KMS-11 (cell line): ENCODE data around the gene GAB2.
"Not testable (repeated sequence)": the region's sequence is repeated elsewhere in the genome, so short reads cannot be mapped to it uniquely, and the experiment has no call there.

Source experiments
- H2AFZ ChIP-seq: fragments of 200-600 bp; sonication (generic); 2 replicates; pipeline ENCODE4 v1.6.1; 2016; ENCODE audit warnings: antibody characterized with exemption, mixed run types, low read depth
- H3K27ac ChIP-seq: fragments of 200-600 bp; sonication (generic); 2 replicates; pipeline ENCODE4 v1.6.1; 2016; ENCODE audit warnings: mild to moderate bottlenecking, mixed run types
- H3K27me3 ChIP-seq: fragments of 200-600 bp; sonication (generic); 2 replicates; pipeline ENCODE4 v1.6.1; 2017; ENCODE audit warnings: mild to moderate bottlenecking, low read depth, mixed run types, moderate library complexity; ENCODE audit not compliant: insufficient read depth
- H3K36me3 ChIP-seq: fragments of 200-600 bp; sonication (generic); 2 replicates; pipeline ENCODE4 v1.6.1; 2017; ENCODE audit warnings: mild to moderate bottlenecking, mixed run types; ENCODE audit not compliant: insufficient read depth
- H3K4me1 ChIP-seq: fragments of 200-600 bp; sonication (generic); 2 replicates; pipeline ENCODE4 v1.6.1; 2016; ENCODE audit warnings: mild to moderate bottlenecking, low read depth, mixed run types; ENCODE audit not compliant: poor library complexity, severe bottlenecking
- H3K4me2 ChIP-seq: fragments of 200-600 bp; sonication (generic); 2 replicates; pipeline ENCODE4 v1.7.0; 2016; ENCODE audit warnings: mild to moderate bottlenecking, mixed run types
- H3K4me3 ChIP-seq: fragments of 200-600 bp; sonication (generic); IDR thresholded peaks from 2 replicates; pipeline ENCODE4 v1.6.1; 2017; ENCODE audit warnings: low read depth, low read length, mixed read lengths; ENCODE audit not compliant: insufficient read depth
- H3K79me2 ChIP-seq: fragments of 200-600 bp; sonication (generic); 2 replicates; pipeline ENCODE4 v1.6.1; 2016; ENCODE audit warnings: low read depth, mixed run types; ENCODE audit not compliant: insufficient read depth
- H3K9ac ChIP-seq: fragments of 200-600 bp; sonication (generic); 2 replicates; pipeline ENCODE4 v1.6.1; 2016; ENCODE audit warnings: mild to moderate bottlenecking, mixed run types
- H4K20me1 ChIP-seq: fragments of 200-600 bp; sonication (generic); 2 replicates; pipeline ENCODE4 v1.6.1; 2016; ENCODE audit warnings: mild to moderate bottlenecking, mixed run types; ENCODE audit not compliant: insufficient read depth
- TF ChIP-seq, protein P1 (sequence below): fragments of 200-600 bp; sonication (generic); conservative IDR thresholded peaks from 2 replicates; pipeline ENCODE4 v1.6.1; 2017; ENCODE audit warnings: low read depth, mild to moderate bottlenecking, antibody characterized with exemption, low read length, moderate library complexity, mixed read lengths

GAB2 gene

DNA sequence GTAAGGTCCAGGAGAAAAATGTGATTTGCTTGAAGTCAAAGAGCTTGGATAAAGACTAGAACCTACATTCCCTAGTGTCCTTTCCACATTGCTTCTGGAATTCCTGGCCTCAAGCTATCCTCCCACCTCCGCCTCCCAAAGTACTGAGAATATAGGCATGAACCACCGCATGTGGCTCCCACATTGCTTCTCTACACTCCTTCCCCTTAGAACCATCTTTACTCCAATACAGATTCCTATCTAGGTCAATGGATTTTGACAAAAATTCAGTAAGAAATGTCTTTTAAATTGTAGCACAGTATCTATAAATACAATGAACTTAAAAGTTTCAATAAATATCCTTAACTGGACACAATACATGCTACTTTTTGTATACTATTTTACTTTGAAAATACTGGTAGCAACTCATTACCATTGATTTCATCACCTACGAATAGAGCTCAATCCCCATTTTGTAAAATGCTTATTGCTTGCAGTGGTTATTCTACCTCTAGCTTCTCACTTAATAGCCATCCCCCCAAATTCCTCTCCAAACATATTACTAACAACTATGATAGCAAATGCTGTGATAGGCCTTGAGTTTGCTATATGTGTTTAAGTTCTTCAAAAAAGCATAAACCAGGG lies 53.4 kb downstream of the GAB2 start:
- H3K27me3 ChIP-seq, result no peaks in the 10 kb centered on the region
- H2AFZ ChIP-seq, result no peak overlapping the region
- no peaks in the 10 kb centered on the region for H3K4me1 ChIP-seq
- H3K79me2 ChIP-seq, result no peaks in the 10 kb centered on the region
- no peaks in the 10 kb centered on the region for H3K36me3 ChIP-seq
- no peak overlapping the region for H3K9ac ChIP-seq
- no peak overlapping the region for H3K4me2 ChIP-seq
- no peak overlapping the region for H3K27ac ChIP-seq
- no peaks in the 10 kb centered on the region for H4K20me1 ChIP-seq
- TF ChIP-seq, protein P1, sequence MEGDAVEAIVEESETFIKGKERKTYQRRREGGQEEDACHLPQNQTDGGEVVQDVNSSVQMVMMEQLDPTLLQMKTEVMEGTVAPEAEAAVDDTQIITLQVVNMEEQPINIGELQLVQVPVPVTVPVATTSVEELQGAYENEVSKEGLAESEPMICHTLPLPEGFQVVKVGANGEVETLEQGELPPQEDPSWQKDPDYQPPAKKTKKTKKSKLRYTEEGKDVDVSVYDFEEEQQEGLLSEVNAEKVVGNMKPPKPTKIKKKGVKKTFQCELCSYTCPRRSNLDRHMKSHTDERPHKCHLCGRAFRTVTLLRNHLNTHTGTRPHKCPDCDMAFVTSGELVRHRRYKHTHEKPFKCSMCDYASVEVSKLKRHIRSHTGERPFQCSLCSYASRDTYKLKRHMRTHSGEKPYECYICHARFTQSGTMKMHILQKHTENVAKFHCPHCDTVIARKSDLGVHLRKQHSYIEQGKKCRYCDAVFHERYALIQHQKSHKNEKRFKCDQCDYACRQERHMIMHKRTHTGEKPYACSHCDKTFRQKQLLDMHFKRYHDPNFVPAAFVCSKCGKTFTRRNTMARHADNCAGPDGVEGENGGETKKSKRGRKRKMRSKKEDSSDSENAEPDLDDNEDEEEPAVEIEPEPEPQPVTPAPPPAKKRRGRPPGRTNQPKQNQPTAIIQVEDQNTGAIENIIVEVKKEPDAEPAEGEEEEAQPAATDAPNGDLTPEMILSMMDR, result no peak
- no peak overlapping the region for H3K4me3 ChIP-seq

DNA sequence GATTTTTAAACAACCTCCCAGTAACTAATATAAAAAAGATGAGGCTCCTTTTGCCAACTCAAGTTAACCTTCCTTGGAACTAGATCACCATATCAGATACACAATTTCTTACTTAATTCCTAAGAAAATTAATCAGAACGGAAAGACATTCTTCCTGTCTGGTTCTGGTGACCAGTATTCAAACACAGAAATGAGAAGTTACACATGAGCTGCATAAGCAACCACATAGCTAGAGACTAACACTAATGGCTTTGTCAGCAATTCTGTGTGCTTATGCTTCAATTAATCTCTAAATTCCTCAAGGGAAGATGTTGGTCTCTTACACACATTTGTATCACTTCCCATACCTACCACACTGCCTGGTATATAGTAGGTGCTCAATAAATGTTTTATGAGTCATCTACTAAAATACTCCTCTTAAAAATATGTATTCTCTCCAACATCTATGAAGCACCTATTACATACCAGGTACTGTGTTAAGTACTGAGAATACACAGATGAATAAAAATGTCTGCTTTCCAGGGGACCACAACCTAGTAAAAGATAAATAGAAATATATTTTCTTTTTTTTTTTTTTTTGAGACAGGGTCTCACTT lies 54.5 kb downstream of the GAB2 start:
- Histone ChIP-seq H3K36me3 (no peaks in the 10 kb centered on the region), H3K4me2 (no peak overlapping the region), H2AFZ (no peak overlapping the region), H3K4me3 (no peak overlapping the region), H3K4me1 (peaks cover 6% of the 10 kb centered on the region), H4K20me1 (no peaks in the 10 kb centered on the region), H3K27me3 (no peaks in the 10 kb centered on the region), H3K27ac (no peak overlapping the region), H3K9ac (no peak overlapping the region), H3K79me2 (no peaks in the 10 kb centered on the region)
- TF ChIP-seq, protein P1, result no peak

DNA sequence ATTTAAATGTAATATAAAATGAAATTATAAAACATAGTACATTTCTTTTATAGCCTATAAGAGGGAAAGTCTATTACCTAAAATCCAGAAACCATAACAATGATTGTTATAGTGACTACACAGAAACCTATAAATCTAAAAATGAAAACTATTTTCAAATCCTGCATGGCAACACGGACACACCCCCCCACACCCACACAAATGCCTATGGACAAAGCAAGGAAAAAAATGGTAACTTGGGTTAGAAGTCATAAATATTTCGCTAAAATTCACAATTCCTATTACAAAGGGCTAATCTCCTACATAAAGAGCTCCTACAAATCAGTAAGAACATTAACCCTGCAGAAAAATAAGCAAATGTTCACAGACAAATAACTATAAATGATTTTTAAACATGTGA lies 56.4 kb downstream of the GAB2 start:
- Histone ChIP-seq H3K9ac (no peak overlapping the region), H3K36me3 (no peaks in the 10 kb centered on the region), H3K79me2 (no peaks in the 10 kb centered on the region), H2AFZ (no peak overlapping the region), H4K20me1 (no peaks in the 10 kb centered on the region), H3K4me2 (no peak overlapping the region), H3K4me1 (peaks cover 6% of the 10 kb centered on the region), H3K27ac (no peak overlapping the region), H3K27me3 (no peaks in the 10 kb centered on the region), H3K4me3 (no peak overlapping the region)
- TF ChIP-seq, protein P1, result no peak

DNA sequence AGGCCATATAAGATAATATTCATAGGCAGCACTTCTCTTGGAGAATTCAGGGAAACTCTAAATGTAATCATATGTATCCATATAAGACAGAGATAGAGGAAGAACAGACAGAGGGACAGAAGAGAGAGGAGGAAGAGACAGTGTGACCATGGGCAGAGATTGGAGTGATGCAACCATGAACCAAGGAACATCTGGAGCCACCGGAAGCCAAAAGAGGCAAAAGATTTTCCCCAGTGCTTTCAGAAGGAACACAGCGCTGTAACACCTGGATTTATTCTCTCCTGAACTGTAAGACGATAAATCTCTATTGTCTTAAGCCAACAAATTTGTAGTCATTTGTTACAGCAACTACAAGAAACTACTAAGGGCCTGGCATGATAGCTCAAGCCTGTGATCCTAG lies 57.7 kb downstream of the GAB2 start:
- no peaks in the 10 kb centered on the region for H3K79me2 ChIP-seq
- no peaks in the 10 kb centered on the region for H4K20me1 ChIP-seq

DNA sequence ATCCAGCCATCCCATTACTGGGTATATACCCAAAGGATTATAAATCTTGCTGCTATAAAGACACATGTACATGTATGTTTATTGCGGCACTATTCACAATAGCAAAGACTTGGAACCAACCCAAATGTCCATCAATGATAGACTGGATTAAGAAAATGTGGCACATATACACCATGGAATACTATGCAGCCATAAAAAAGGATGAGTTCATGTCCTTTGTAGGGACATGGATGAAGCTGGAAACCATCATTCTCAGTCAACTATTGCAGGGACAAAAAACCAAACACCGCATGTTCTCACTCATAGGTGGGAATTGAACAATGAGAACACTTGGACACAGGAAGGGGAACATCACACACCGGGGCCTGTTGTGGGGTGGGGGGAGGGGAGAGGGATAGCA lies 59.7 kb downstream of the GAB2 start:
- not testable (repeated sequence) for H3K79me2 ChIP-seq, H4K20me1 ChIP-seq

More for the DNA sequence above, 57.7 kb downstream of the GAB2 start:
- no peak overlapping the region for H3K4me3 ChIP-seq
- H3K27me3 ChIP-seq, result no peaks in the 10 kb centered on the region
- no peaks in the 10 kb centered on the region for H3K36me3 ChIP-seq
- no peak overlapping the region for H3K4me2 ChIP-seq
- peaks cover 12% of the 10 kb centered on the region for H3K4me1 ChIP-seq
- TF ChIP-seq, protein P1, result no peak
- no peak overlapping the region for H3K9ac ChIP-seq
- H2AFZ ChIP-seq, result no peak overlapping the region
- H3K27ac ChIP-seq, result no peak overlapping the region

DNA sequence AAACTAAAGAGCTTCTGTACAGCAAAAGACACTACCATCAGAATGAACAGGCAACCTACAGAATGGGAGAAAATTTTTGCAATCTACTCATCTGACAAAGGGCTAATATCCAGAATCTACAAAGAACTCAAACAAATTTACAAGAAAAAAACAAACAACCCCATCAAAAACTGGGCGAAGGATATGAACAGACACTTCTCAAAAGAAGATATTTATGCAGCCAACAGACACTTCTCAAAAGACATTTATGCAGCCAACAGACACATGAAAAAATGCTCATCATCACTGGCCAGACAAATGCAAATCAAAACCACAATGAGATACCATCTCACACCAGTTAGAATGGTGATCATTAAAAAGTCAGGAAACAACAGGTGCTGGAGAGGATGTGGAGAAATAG lies 60.2 kb downstream of the GAB2 start:
- H3K4me2 ChIP-seq, H2AFZ ChIP-seq, H3K27me3 ChIP-seq, H4K20me1 ChIP-seq, H3K79me2 ChIP-seq, H3K9ac ChIP-seq, H3K4me3 ChIP-seq, H3K27ac ChIP-seq, H3K36me3 ChIP-seq: not testable (repeated sequence)
- H3K4me1 ChIP-seq, result peaks cover 29% of the 10 kb centered on the region

More for the DNA sequence above, 59.7 kb downstream of the GAB2 start:
- H3K9ac ChIP-seq, H3K27ac ChIP-seq, H3K27me3 ChIP-seq, H3K36me3 ChIP-seq, H2AFZ ChIP-seq, H3K4me3 ChIP-seq, H3K4me2 ChIP-seq: not testable (repeated sequence)
- peaks cover 29% of the 10 kb centered on the region for H3K4me1 ChIP-seq

DNA sequence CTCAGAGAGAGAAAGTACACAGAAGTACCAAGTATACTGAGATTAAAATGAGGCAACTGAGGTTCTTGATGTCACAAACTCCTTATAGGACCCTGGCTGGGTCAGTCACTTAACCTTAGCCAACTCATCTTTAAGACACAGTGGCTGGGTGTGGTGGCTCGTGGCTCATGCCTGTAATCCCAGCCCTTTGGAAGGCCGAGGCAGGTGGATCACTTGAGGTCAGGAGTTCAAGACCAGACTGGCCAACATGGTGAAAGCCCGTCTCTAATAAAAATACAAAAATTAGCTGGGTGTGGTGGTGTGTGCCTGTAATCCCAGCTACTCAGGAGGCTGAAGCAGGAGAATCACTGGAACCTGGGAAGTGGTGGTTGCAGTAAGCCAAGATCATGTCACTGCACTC lies 61.9 kb downstream of the GAB2 start:
- H3K4me1 ChIP-seq, result peaks cover 30% of the 10 kb centered on the region
- H3K4me2 ChIP-seq, H3K9ac ChIP-seq, H4K20me1 ChIP-seq, H3K79me2 ChIP-seq, H3K4me3 ChIP-seq, H2AFZ ChIP-seq, H3K36me3 ChIP-seq, H3K27ac ChIP-seq, H3K27me3 ChIP-seq: not testable (repeated sequence)
